ENCODE data around the gene ARR3.

The ARR3 gene

DNA sequence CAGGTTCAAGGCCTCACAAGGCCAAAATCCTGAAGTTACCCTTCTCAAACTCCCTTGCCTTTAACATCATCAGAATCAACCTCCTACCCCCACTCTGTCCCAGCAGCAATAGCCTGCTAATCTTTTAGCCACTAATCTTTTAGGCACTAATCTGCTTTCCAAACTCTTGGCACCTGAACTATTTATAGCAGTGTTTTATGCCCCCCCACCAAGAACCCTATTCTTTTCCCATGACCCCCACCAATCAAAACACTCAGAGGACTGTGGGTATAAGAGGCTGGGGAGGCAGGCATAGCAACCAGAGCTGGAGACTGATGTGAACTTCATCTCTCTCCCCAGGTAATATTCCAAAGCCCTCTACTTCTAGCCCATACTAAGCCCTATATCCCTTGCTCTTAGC lies at the start of gene ARR3:
Gene ARR3 (plus strand): TSS at position 301 of the 400 bp plus-strand sequence. CDS start 1,052 bp downstream, outside the sequence.
- H3K4me1 ChIP-seq (ENCODE audit: insufficient read depth, insufficient read length): no peaks in the 10 kb centered on the region
- DNase-seq (ENCODE audit: low read depth, low spot score): no peak
- H3K9ac ChIP-seq (ENCODE audit: insufficient read length, low read depth): no peak within 1 kb of the TSS
- H3K36me3 ChIP-seq (ENCODE audit: insufficient read depth, insufficient read length, low read length): no peaks in the 10 kb centered on the region
- no peak for TF ChIP-seq ZNF274 (IDR thresholded peaks at IDR 0.05; ENCODE audit: low read depth, low read length)
- TF ChIP-seq YY1 (IDR thresholded peaks at IDR 0.05; ENCODE audit: insufficient read depth, insufficient read length): no peak
- TF ChIP-seq SUZ12 (IDR thresholded peaks at IDR 0.05; ENCODE audit: extremely low read depth, insufficient read depth, insufficient read length): no peak
- H3K9me3 ChIP-seq (ENCODE audit: insufficient read depth, low read length): no peaks in the 10 kb centered on the region
- H3K27me3 ChIP-seq (ENCODE audit: insufficient read depth, insufficient read length): no peaks in the 10 kb centered on the region
- H3K4me3 ChIP-seq (ENCODE audit: insufficient read length, low read depth): no peak within 1 kb of the TSS

DNA sequence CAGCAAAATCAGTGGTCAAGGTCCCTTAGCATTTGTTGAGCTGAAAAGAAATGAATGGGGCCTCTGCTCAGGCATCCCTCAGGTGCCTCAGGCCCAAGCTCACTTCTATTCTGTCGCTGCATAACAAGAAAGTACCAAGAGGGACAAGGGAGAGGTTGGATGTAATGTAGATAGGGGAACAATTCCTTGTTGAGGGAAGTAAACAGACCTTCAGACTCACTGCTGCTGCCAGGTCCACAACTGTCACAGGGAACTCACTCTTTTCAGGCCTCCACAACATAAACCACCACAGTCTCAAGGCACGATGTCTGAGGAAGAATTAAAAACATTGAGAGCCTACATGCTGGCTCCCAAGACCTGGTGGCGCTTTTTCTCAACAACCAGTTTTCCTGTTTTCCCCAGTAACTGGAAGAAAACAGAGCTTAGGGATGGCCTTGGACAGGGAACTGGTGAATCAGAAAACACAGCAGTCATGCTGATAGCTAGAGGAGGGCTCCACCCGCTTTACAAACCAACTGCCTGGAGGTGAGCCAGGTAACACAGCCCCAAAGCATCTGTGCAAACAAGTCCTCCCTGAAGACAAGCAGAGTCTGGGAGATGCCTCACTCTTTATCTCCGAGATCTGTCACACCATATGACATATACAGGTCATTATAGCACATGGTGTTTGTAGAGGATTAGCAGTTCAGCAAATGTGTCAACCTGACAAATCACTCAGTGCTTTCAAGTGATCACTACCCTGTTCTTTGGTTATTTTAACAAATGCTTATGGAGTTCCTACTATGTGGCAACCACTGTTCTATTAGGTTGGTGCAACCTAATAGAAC lies 48.0 kb upstream of the ARR3 start:
- H3K4me3 ChIP-seq (ENCODE audit: insufficient read length, low read depth): no peak overlapping the region
- H3K36me3 ChIP-seq (ENCODE audit: insufficient read depth, insufficient read length, low read length): no peaks in the 10 kb centered on the region
- H3K9me3 ChIP-seq (ENCODE audit: insufficient read depth, low read length): peaks cover 12% of the 10 kb centered on the region
- DNase-seq (ENCODE audit: low read depth, low spot score): peak; percentile 8
- no peaks in the 10 kb centered on the region for H3K4me1 ChIP-seq (ENCODE audit: insufficient read depth, insufficient read length)
- TF ChIP-seq YY1 (IDR thresholded peaks at IDR 0.05; ENCODE audit: insufficient read depth, insufficient read length): no peak
- TF ChIP-seq ZNF274 (IDR thresholded peaks at IDR 0.05; ENCODE audit: low read depth, low read length): no peak
- TF ChIP-seq SUZ12 (IDR thresholded peaks at IDR 0.05; ENCODE audit: extremely low read depth, insufficient read depth, insufficient read length): no peak
- H3K27me3 ChIP-seq (ENCODE audit: insufficient read depth, insufficient read length): no peaks in the 10 kb centered on the region
- H3K9ac ChIP-seq (ENCODE audit: insufficient read length, low read depth): no peak overlapping the region

DNA sequence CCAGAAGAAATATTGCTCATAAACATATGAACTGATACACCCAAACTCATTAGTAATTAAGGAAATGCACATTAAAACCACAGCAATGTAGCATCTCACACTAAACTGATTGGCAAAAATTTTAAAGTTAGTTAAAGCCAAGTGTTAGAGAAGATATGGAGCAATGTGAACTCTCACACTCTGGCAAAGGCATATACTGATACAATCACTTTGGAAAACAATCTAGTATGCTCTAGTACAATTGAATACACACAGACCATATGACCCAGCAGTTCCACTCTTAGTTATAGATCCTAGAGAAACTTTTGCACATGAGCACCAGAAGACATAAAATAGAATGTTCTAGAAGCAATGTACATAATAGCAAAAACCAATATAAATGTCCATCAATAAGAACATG lies 42.1 kb upstream of the ARR3 start:
- no peak for TF ChIP-seq YY1 (IDR thresholded peaks at IDR 0.05; ENCODE audit: insufficient read depth, insufficient read length)
- TF ChIP-seq SUZ12 (IDR thresholded peaks at IDR 0.05; ENCODE audit: extremely low read depth, insufficient read depth, insufficient read length): no peak
- TF ChIP-seq ZNF274 (IDR thresholded peaks at IDR 0.05; ENCODE audit: low read depth, low read length): no peak
- Histone ChIP-seq H3K4me1 (ENCODE audit: insufficient read depth, insufficient read length) (no peaks in the 10 kb centered on the region), H3K4me3 (ENCODE audit: insufficient read length, low read depth) (no peak overlapping the region), H3K9ac (ENCODE audit: insufficient read length, low read depth) (no peak overlapping the region), H3K36me3 (ENCODE audit: insufficient read depth, insufficient read length, low read length) (no peaks in the 10 kb centered on the region), H3K9me3 (ENCODE audit: insufficient read depth, low read length) (no peaks in the 10 kb centered on the region), H3K27me3 (ENCODE audit: insufficient read depth, insufficient read length) (no peaks in the 10 kb centered on the region)
- no peak for DNase-seq (ENCODE audit: low read depth, low spot score)

DNA sequence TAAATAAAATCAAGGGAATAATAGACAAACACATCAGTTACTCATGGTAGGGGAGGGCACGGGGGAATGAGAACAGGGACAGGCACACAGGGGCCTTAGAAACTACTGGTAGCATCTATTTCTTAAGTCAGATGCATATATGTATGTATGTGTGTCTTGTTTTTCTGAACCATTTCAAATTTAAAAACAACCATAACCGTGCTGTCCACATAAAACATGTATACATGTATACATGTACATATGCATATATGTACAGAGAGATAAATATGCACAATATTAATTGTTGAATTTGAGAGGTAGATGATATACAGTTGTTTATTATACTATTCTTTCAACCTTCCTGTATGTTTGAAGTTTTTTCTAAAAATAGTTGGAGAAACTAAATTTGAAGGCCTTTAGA lies 41.4 kb upstream of the ARR3 start:
- TF ChIP-seq YY1 (IDR thresholded peaks at IDR 0.05; ENCODE audit: insufficient read depth, insufficient read length): no peak
- TF ChIP-seq ZNF274 (IDR thresholded peaks at IDR 0.05; ENCODE audit: low read depth, low read length): no peak
- TF ChIP-seq SUZ12 (IDR thresholded peaks at IDR 0.05; ENCODE audit: extremely low read depth, insufficient read depth, insufficient read length): no peak
- H3K9me3 ChIP-seq (ENCODE audit: insufficient read depth, low read length): no peaks in the 10 kb centered on the region
- H3K27me3 ChIP-seq (ENCODE audit: insufficient read depth, insufficient read length): no peaks in the 10 kb centered on the region
- H3K4me1 ChIP-seq (ENCODE audit: insufficient read depth, insufficient read length): no peaks in the 10 kb centered on the region
- no peak for DNase-seq (ENCODE audit: low read depth, low spot score)
- H3K4me3 ChIP-seq (ENCODE audit: insufficient read length, low read depth): no peak overlapping the region
- no peaks in the 10 kb centered on the region for H3K36me3 ChIP-seq (ENCODE audit: insufficient read depth, insufficient read length, low read length)
- H3K9ac ChIP-seq (ENCODE audit: insufficient read length, low read depth): no peak overlapping the region

DNA sequence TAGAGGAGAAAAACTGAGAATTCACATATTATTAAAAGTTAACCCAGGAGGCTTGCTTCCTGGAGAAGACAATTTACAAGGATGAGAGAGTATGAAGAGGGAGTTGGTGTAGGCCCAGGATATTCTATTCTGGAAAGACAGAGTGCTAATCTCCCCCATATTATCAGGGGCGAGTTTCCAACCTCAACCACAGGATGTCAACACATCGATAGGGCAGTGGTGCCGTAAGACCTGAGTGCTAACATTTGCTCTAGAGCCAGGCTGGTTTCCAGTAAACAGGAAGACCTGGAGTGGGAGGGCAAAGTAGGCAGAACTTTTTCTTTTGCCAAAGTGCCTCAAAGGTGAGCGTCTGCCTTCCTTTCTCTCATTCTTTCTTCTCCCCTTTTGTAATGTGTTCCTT lies 36.5 kb upstream of the ARR3 start:
- no peaks in the 10 kb centered on the region for H3K27me3 ChIP-seq (ENCODE audit: insufficient read depth, insufficient read length)
- no peak for DNase-seq (ENCODE audit: low read depth, low spot score)
- TF ChIP-seq ZNF274 (IDR thresholded peaks at IDR 0.05; ENCODE audit: low read depth, low read length) (no peak), SUZ12 (IDR thresholded peaks at IDR 0.05; ENCODE audit: extremely low read depth, insufficient read depth, insufficient read length) (no peak), YY1 (IDR thresholded peaks at IDR 0.05; ENCODE audit: insufficient read depth, insufficient read length) (no peak)
- H3K9ac ChIP-seq (ENCODE audit: insufficient read length, low read depth): no peak overlapping the region
- no peaks in the 10 kb centered on the region for H3K4me1 ChIP-seq (ENCODE audit: insufficient read depth, insufficient read length)
- no peaks in the 10 kb centered on the region for H3K36me3 ChIP-seq (ENCODE audit: insufficient read depth, insufficient read length, low read length)
- no peaks in the 10 kb centered on the region for H3K9me3 ChIP-seq (ENCODE audit: insufficient read depth, low read length)
- H3K4me3 ChIP-seq (ENCODE audit: insufficient read length, low read depth): no peak overlapping the region

DNA sequence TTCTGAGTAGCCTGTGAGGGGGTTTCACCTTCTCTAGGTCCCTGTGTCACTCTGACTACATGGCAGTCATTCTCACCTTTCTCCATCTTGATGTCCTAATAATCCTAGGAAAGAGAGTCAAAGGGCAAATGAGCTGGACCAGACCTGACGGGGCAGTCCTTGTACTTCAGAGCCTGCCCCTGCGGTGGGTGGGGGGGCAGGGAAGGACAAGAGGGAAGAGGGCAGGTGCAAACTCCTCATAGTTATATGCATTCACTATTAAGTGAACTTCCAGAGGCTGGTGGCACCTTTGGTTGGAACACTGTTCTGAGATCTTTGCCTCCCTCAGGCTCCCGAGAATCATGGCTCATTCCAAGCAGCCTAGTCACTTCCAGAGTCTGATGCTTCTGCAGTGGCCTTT lies 33.8 kb upstream of the ARR3 start, which contains the start of gene AWAT1:
Gene AWAT1 (plus strand): TSS at position 301 of the 400 bp plus-strand sequence. CDS start 41 bp downstream, at position 342.
- DNase-seq (ENCODE audit: low read depth, low spot score): no peak
- Histone ChIP-seq H3K9me3 (ENCODE audit: insufficient read depth, low read length) (no peaks in the 10 kb centered on the region), H3K27me3 (ENCODE audit: insufficient read depth, insufficient read length) (no peaks in the 10 kb centered on the region), H3K36me3 (ENCODE audit: insufficient read depth, insufficient read length, low read length) (no peaks in the 10 kb centered on the region), H3K4me3 (ENCODE audit: insufficient read length, low read depth) (no peak within 1 kb of the TSS), H3K9ac (ENCODE audit: insufficient read length, low read depth) (no peak within 1 kb of the TSS), H3K4me1 (ENCODE audit: insufficient read depth, insufficient read length) (no peaks in the 10 kb centered on the region)
- no peak for TF ChIP-seq ZNF274 (IDR thresholded peaks at IDR 0.05; ENCODE audit: low read depth, low read length)
- no peak for TF ChIP-seq YY1 (IDR thresholded peaks at IDR 0.05; ENCODE audit: insufficient read depth, insufficient read length)
- no peak for TF ChIP-seq SUZ12 (IDR thresholded peaks at IDR 0.05; ENCODE audit: extremely low read depth, insufficient read depth, insufficient read length)

DNA sequence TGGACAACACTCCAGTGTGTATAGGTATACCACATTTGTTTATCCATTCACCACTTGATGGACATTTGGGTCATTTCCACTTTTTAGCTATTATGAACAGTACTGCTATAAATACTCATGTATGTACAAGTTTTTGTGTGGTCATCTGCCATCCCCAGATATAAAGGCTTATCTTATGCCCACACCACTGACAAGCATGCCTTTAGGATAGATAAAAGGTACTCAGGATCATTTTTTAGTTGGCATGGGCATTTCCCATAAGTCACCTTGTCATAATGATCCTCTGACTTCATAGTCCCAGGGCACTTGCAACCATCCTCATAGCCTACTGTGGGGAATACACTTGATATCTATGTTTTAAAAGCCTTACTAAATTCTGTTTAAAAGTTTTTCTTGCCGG lies 27.4 kb upstream of the ARR3 start:
- Histone ChIP-seq H3K9me3 (ENCODE audit: insufficient read depth, low read length) (no peaks in the 10 kb centered on the region), H3K9ac (ENCODE audit: insufficient read length, low read depth) (no peak overlapping the region), H3K36me3 (ENCODE audit: insufficient read depth, insufficient read length, low read length) (no peaks in the 10 kb centered on the region), H3K27me3 (ENCODE audit: insufficient read depth, insufficient read length) (no peaks in the 10 kb centered on the region), H3K4me1 (ENCODE audit: insufficient read depth, insufficient read length) (no peaks in the 10 kb centered on the region), H3K4me3 (ENCODE audit: insufficient read length, low read depth) (no peak overlapping the region)
- no peak for TF ChIP-seq YY1 (IDR thresholded peaks at IDR 0.05; ENCODE audit: insufficient read depth, insufficient read length)
- no peak for TF ChIP-seq SUZ12 (IDR thresholded peaks at IDR 0.05; ENCODE audit: extremely low read depth, insufficient read depth, insufficient read length)
- TF ChIP-seq ZNF274 (IDR thresholded peaks at IDR 0.05; ENCODE audit: low read depth, low read length): no peak
- DNase-seq (ENCODE audit: low read depth, low spot score): no peak
